Right cardiac atrium (tissue), 5 donors: Measurements from ENCODE around the gene U2AF1L4. TPM values are rescaled to one million over a fixed set of nuclear protein-coding genes. Genes with fewer than 3 reads are reported as not detected.

ENCODE experiments used
- ATAC-seq, 2 donors: fragments of 200-7000 bp; cut with Tn5 transposase; one replicate each; pipeline versions ENCODE4 v1.8.0 to v1.9.1; 2020; ENCODE audit warnings: moderate library complexity in 2 of 2, mild to moderate bottlenecking in 1 of 2
- DNase-seq, 3 donors: peaks; one replicate each; pipeline ENCODE4 v3.0.0-alpha.2; 2020
- H3K27ac ChIP-seq: one replicate; pipeline ENCODE4 v1.5.1; 2013; ENCODE audit warnings: mild to moderate bottlenecking, low read length, control low read depth, moderate library complexity
- H3K27me3 ChIP-seq: one replicate; pipeline ENCODE4 v1.6.1; 2013; ENCODE audit not compliant: control insufficient read depth, insufficient read depth
- H3K4me1 ChIP-seq: one replicate; pipeline ENCODE4 v1.6.1; 2013; ENCODE audit warnings: low read length; ENCODE audit not compliant: control insufficient read depth, insufficient read depth
- H3K4me3 ChIP-seq: one replicate; pipeline ENCODE4 v1.5.1; 2013; ENCODE audit warnings: low read length, control low read depth
- H3K9me3 ChIP-seq: one replicate; pipeline ENCODE4 v1.6.1; 2013; ENCODE audit warnings: low read length; ENCODE audit not compliant: control insufficient read depth
- WGBS: extraction: QIAGEN DNeasy Blood & Tissue Kit; methylation state at CpG from one replicate; pipeline ENCODE4 v1.1.7; 2013; 5-methylcytosine and 5-hydroxymethylcytosine counted together
- intact Hi-C, 4 donors: fragments of 100-400 bp; cut with DNase I; formaldehyde crosslinking; loops; one replicate each; pipeline versions ENCODE4 v1.11.0 to v1.14.0; 2022 to 2023
- polyA plus RNA-seq: library from polyadenylated mRNA; stranded (reverse); fragments of 200-250 nt; gene quantifications from one replicate; pipeline ENCODE4 v1.2.3, GENCODE V29; 2013
- total RNA-seq, 4 donors: library from RNA; stranded (reverse); fragmentation: NEBNext Ultra II Directional; extraction: Animal tissue kit (Norgen Biotek cat#: 25700); gene quantifications; one replicate each; pipeline ENCODE4 v1.2.1, GENCODE V29; 2021
- donor health status: healthy with polysubstance abuse.
- donor health status: DM: no; HTN: yes; CAD: no.
- donor health status: DM: no; HTN: no; CAD: no.
- donor health status: DM: no; HTN: yes; CAD: no; lungs with severe emphysema.
- donor health status: DM: yes; HTN: yes; CAD: no.

U2AF1L4 gene
- total and polyA plus RNA-seq, 5 donors = 19.6 to 32.3 (median 25.6) TPM

DNA sequence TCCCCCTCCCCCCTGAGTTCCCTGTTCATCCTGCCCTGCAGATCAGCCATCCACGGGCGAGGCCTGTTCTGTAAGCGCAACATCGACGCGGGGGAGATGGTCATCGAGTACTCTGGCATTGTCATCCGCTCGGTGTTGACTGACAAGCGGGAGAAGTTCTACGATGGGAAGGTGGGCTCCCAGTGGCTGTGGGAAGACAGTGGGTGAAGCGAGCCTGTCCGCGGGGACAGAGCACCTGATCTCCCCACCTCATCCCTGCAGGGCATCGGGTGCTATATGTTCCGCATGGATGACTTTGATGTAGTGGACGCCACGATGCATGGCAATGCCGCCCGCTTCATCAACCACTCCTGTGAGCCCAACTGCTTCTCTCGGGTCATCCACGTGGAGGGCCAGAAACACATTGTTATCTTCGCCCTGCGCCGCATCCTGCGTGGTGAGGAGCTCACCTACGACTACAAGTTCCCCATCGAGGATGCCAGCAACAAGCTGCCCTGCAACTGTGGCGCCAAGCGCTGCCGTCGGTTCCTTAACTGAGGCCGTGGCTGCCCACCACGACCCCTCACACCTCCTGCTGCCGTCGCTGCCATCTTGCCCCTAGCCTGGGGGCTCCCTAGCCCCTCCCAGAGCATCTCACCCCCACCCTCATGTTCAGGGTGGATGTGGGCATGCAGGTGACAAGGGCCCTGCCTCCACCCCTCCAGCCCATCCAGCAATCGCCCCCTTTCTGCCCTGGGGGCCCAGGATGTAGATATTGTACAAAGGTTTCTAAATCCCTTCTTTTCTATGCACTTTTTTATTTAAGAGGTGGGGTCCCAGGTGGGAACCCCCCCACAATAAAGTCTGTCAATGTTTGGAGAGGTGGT lies 7.0 kb downstream of the U2AF1L4 start:
- Histone ChIP-seq H3K4me1 (no peaks in the 10 kb centered on the region), H3K9me3 (no peaks in the 10 kb centered on the region), H3K27me3 (no peaks in the 10 kb centered on the region), H3K27ac (no peak overlapping the region), H3K4me3 (no peak overlapping the region)
- intact Hi-C loops = no loop called here
- no peak for ATAC-seq
- peak in 1 of 3 donors; percentile 28 for DNase-seq
- 89% methylated on average over 37 of the region's 37 CpGs for WGBS

DNA sequence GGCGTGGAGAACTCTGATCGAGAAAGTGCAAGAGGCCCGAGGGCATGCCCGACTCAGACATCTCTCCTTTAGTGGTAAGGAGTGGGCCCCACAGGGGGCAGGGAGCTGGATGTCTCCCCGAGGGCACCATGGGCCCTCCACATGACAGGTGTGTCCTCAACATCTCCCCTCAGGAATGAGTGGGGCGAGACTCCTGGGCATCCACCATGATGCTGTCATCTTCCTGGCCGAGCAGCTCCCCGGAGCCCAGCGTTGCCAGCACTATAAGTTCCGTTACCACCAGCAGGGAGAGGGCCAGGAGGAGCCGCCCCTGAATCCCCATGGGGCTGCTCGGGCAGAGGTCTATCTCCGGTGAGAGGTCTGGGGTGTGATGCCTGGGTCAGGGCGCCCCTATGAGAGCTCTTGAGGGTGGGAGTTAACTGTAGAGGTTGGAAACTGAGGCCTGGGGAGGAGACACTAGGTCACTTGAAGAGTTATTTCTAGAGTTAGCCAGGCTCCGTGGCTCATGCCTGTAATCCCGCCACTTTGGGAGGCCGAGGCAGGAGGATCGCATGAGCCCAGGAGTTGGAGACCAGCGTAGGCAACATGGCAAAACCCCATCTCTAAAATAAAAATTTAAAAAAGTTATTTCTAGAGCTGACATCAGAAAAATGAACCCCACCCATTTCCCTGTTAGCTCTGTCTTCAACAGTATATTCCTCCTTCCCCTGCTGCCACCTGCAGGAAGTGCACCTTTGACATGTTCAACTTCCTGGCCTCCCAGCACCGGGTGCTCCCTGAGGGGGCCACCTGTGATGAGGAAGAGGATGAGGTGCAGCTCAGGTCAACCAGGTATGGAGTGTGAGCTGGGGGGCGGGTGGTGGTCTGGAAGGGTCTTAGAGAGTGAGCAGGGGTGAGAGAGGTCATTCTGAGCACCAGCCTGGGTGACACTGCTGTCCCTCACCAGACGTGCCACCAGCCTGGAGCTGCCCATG lies 8.0 kb downstream of the U2AF1L4 start:
- WGBS = 88% methylated on average over 22 of the region's 22 CpGs
- no peaks in the 10 kb centered on the region for H3K27me3 ChIP-seq
- no peak overlapping the region for H3K27ac ChIP-seq
- H3K9me3 ChIP-seq = no peaks in the 10 kb centered on the region
- H3K4me3 ChIP-seq = no peak overlapping the region
- ATAC-seq = no peak
- intact Hi-C loops = no loop called here
- H3K4me1 ChIP-seq = no peaks in the 10 kb centered on the region
- peak in 1 of 3 donors; percentile 8 for DNase-seq

DNA sequence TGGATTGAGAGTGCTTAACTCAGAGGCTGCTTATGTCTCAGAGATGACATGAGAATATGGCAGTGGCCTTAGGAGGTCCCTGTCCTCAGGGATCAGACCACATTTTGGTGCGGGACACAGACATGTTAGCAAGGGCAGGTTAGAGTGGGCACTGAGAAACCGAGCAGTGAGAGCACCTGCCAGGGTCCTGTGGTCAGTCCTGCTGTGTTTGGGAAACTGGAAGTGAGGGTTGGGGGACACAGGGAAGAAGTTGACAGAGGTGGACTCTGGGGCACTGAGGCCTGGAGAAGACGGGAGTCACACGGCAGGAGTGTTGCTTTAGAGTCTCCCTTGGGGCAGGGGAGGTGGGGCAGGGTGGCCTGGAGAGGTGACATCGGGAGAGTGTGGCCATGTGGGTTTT lies 10.3 kb downstream of the U2AF1L4 start:
- Histone ChIP-seq H3K4me3 (no peak overlapping the region), H3K27me3 (no peaks in the 10 kb centered on the region), H3K4me1 (no peaks in the 10 kb centered on the region), H3K27ac (no peak overlapping the region), H3K9me3 (no peaks in the 10 kb centered on the region)
- WGBS = 76% methylated on average over 5 of the region's 5 CpGs
- intact Hi-C loops = no loop called here
- DNase-seq (no peak), ATAC-seq (no peak)

DNA sequence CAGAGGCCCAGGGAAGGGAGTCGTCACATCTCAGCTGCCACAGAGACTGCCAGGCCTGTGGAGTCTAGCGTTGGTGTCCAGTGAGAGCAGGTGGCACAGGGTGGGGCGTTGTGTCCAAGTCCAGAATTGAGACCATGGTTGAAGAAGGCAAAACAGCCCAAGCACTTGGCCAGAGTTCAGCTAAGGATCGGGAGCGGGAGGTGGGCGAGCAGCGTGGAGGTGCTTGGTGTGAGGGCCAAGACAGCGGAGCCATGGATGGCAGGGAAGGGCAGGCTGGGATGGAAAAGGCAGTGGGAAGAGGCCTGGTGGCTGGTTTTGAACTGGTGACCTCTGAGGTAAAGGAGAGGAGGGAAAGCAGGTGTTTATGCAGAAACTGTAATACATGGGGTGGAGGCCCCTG lies 10.9 kb downstream of the U2AF1L4 start:
- no peaks in the 10 kb centered on the region for H3K4me1 ChIP-seq
- peak in 1 of 3 donors; percentile 11 for DNase-seq
- H3K9me3 ChIP-seq = no peaks in the 10 kb centered on the region
- H3K27ac ChIP-seq = no peak overlapping the region
- H3K4me3 ChIP-seq = no peak overlapping the region
- H3K27me3 ChIP-seq = no peaks in the 10 kb centered on the region
- 93% methylated on average over 8 of the region's 8 CpGs for WGBS
- ATAC-seq = no peak
- intact Hi-C loops = no loop called here

DNA sequence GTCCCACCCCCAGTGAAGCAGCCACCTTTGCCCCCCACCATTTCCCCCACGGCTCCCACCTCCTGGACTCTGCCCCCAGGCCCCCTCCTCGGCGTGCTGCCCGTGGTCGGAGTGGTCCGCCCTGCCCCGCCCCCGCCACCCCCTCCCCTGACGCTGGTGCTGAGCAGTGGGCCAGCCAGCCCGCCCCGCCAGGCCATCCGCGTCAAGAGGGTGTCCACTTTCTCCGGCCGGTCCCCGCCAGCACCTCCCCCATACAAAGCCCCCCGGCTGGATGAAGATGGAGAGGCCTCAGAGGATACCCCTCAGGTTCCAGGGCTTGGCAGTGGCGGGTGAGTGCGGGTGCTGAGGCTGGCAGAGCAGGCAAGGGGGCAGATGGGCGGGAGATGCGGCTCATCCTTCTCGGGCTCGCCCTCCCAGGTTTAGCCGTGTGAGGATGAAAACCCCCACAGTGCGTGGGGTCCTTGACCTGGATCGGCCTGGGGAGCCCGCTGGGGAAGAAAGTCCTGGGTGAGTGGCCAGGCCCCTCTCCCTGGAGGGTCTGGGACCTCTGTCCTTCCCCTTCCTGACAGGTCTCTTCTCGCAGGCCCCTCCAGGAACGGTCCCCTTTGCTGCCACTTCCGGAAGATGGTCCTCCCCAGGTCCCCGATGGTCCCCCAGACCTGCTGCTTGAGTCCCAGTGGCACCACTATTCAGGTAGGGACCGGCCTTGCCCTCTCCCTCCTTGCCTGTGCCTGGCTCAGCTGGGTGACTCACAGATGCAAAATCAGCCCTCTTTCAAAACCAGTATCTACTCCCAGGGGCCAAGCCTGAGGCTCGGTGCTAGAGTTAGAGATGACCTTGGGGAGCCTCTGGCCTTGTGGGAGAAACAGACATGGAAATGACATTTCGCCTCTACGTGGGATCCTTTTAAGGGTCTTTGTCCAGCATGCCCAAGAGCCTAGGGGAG lies 11.8 kb downstream of the U2AF1L4 start:
- H3K27ac ChIP-seq = no peak overlapping the region
- no peaks in the 10 kb centered on the region for H3K9me3 ChIP-seq
- H3K27me3 ChIP-seq = no peaks in the 10 kb centered on the region
- WGBS = 90% methylated on average over 35 of the region's 35 CpGs
- no peaks in the 10 kb centered on the region for H3K4me1 ChIP-seq
- ATAC-seq = no peak
- DNase-seq = peak in 2 of 3 donors; percentile 47 to 54
- intact Hi-C loops = no loop called here
- no peak overlapping the region for H3K4me3 ChIP-seq

DNA sequence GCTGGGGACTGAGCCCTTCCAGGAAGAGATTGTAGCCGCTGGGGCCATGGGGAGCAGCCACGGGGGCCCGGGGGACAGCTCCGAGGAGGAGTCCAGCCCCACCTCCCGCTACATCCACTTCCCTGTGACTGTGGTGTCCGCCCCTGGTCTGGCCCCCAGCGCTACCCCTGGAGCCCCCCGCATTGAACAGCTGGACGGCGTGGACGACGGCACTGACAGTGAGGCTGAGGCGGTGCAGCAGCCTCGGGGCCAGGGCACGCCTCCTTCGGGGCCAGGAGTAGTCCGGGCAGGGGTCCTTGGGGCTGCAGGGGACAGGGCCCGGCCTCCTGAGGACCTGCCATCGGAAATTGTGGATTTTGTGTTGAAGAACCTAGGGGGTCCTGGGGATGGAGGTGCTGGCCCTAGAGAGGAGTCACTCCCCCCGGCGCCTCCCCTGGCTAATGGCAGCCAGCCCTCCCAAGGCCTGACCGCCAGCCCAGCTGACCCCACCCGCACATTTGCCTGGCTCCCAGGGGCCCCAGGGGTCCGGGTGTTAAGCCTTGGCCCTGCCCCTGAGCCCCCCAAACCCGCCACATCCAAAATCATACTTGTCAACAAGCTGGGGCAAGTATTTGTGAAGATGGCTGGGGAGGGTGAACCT lies 12.6 kb downstream of the U2AF1L4 start:
- no peak overlapping the region for H3K27ac ChIP-seq
- DNase-seq (peak; percentile 22 to 60 (median 58)), ATAC-seq (peak in 1 of 2 donors; percentile 2)
- WGBS = 87% methylated on average over 25 of the region's 25 CpGs
- intact Hi-C loops = no loop called here
- H3K4me1 ChIP-seq = no peaks in the 10 kb centered on the region
- H3K27me3 ChIP-seq = no peaks in the 10 kb centered on the region
- no peak overlapping the region for H3K4me3 ChIP-seq
- H3K9me3 ChIP-seq = no peaks in the 10 kb centered on the region

DNA sequence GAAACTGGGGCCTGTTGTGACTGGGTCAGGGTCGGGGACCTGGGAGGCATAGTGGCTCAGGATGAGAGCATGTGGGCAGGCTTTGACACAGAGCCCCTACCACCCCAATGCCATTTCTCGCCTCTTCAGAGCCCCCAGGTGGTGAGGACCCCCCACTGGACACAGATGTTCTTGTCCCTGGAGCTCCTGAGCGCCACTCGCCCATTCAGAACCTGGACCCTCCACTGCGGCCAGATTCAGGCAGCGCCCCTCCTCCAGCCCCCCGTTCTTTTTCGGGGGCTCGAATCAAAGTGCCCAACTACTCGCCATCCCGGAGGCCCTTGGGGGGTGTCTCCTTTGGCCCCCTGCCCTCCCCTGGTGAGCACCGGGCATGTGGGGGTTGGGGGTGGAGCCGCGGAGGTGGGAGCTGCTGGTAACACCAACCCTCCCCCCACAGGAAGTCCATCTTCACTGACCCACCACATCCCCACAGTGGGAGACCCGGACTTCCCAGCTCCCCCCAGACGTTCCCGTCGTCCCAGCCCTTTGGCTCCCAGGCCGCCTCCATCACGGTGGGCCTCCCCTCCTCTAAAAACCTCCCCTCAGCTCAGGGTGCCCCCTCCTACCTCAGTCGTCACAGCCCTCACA lies 13.3 kb downstream of the U2AF1L4 start:
- 84% methylated on average over 21 of the region's 21 CpGs for WGBS
- no peaks in the 10 kb centered on the region for H3K9me3 ChIP-seq
- peak; percentile 10 to 60 (median 55) for DNase-seq
- no peak overlapping the region for H3K4me3 ChIP-seq
- H3K4me1 ChIP-seq = no peaks in the 10 kb centered on the region
- intact Hi-C loops = no loop called here
- H3K27ac ChIP-seq = no peak overlapping the region
- H3K27me3 ChIP-seq = no peaks in the 10 kb centered on the region
- peak in 1 of 2 donors; percentile 3 for ATAC-seq

DNA sequence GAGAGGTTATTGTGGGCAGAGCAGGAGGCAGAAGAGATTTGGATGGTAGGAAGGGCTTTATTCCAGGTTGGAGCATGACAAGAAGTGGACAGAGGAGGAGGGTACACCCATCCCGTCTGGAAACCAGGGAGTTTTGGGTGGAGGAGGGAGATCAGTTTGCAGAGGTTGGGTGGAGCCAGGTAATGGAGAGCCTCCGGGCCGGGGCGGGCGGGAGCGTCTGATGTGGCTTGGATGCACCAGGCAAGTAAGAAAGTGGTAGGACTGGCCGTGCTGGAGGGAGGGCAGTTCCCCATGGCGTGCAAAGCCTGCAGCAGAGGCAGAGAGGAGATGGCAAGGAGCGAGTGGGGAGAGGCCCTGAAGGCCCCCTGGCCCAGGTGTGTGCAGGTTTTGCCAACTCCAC lies 13.9 kb downstream of the U2AF1L4 start:
- Histone ChIP-seq H3K9me3 (no peaks in the 10 kb centered on the region), H3K4me3 (no peak overlapping the region), H3K27ac (no peak overlapping the region), H3K27me3 (no peaks in the 10 kb centered on the region), H3K4me1 (no peaks in the 10 kb centered on the region)
- ATAC-seq (no peak), DNase-seq (peak in 2 of 3 donors; percentile 38 to 39)
- WGBS = 86% methylated on average over 9 of the region's 9 CpGs
- intact Hi-C loops = no loop called here

DNA sequence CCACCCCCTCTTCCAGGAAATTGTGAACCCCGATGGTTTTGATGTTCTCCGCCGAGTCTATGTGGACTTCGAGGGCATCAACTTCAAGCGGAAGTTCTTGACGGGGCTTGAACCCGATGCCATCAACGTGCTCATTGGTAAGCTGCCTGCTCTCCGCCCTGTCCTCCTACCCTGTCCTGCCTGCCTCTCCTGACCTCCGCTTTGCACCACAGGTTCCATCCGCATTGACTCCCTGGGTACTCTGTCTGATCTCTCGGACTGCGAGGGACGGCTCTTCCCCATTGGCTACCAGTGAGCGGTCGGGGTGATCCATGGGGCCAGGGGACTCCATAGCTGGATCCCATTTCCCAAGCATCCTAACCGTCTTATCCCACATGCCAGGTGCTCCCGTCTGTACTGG lies 14.9 kb downstream of the U2AF1L4 start:
- WGBS = 91% methylated on average over 18 of the region's 18 CpGs
- intact Hi-C loops = no loop called here

More for the DNA sequence above, 14.9 kb downstream of the U2AF1L4 start:
- Histone ChIP-seq H3K4me3 (no peak overlapping the region), H3K9me3 (no peaks in the 10 kb centered on the region), H3K27me3 (no peaks in the 10 kb centered on the region), H3K27ac (no peak overlapping the region), H3K4me1 (no peaks in the 10 kb centered on the region)
- no peak for ATAC-seq
- DNase-seq = peak in 1 of 3 donors; percentile 36
